ENCODE data around the gene SF3B3. TPM values are rescaled to one million over a fixed set of nuclear protein-coding genes. Genes with fewer than 3 reads are reported as not detected.
A peak's percentile ranks its signal among the peaks of the same experiment; 100 is the strongest.

The SF3B3 gene
- total and polyA plus RNA-seq, 2 of the 13 experiments (the other 11 are each of a cell fraction or from before 2014, with no cell fraction given), result 157 to 500 TPM

DNA sequence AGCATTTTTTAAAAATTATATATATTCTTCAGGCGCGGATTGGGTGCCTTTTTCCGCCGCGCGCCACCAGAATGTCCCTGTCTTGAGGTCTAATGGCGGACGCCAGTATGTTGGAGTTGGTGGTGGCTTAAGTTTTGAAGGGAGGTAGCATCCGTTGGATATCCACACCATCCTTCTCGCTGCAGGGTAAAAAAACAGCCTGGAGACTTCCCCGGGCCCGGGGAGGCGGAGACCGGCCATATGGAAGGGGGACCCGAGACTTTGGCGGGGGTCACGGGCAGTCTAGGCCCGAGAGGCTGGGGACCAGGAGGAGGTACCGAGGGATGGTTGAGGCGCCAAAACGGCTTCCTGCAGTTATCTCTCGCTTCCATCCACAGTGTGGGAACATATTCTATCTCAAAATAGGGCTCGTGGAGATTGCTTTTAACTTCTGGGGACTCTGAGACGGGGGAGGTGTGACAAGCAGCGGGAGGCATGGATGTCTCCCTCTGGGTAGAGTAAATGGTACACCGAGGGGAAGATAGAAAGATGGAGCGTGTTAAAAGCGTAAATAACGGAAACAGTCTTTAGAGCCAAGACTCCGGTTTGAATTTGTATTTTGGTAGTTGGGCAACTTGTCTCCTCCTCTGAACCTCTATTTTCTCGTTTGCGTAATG, at the start of gene SF3B3 (continued):
- TF ChIP-seq ZNF33A (CRISPR knock-in tag; IDR thresholded peaks at IDR 0.05; ENCODE audit: borderline replicate concordance) (peak; percentile 97), NFE2L1 (CRISPR knock-in tag; IDR thresholded peaks at IDR 0.05; ENCODE audit: borderline replicate concordance) (no peak), SAFB2 (CRISPR knock-in tag; IDR thresholded peaks at IDR 0.05; ENCODE audit: borderline replicate concordance, low read depth) (no peak), HNF4A (CRISPR knock-in tag; IDR thresholded peaks at IDR 0.05) (0 out of 2 replicates have a peak, but pooled peaks have one; percentile 2), PHF20 (CRISPR knock-in tag; IDR thresholded peaks at IDR 0.05) (peak; percentile 78), NFRKB (IDR thresholded peaks at IDR 0.05) (no peak; the same call in 1 of the 2 replicates), GFI1 (CRISPR knock-in tag; IDR thresholded peaks at IDR 0.05; ENCODE audit: borderline replicate concordance) (no peak; the same call in 1 of the 2 replicates), HNRNPL (IDR thresholded peaks at IDR 0.05; ENCODE audit: low read depth, low read length) (0 out of 2 replicates have a peak, but pooled peaks have one; percentile 53), EP300 (IDR thresholded peaks at IDR 0.05; ENCODE audit: low read depth in 2 of 2, low read length in 2 of 2) (peak; percentile 0 to 13; a peak in 1 of 4 replicates), EP300 (CRISPR knock-in tag; IDR thresholded peaks at IDR 0.05; ENCODE audit: borderline replicate concordance) (peak; percentile 10; the same call in 1 of the 2 replicates), KDM5A (IDR thresholded peaks at IDR 0.05; ENCODE audit: borderline replicate concordance, low read length) (peak; percentile 44; the same call in 1 of the 2 replicates), NFKBIZ (CRISPR knock-in tag; IDR thresholded peaks at IDR 0.05) (peak; percentile 79; the same call in 1 of the 2 replicates), NFKB2 (CRISPR knock-in tag; IDR thresholded peaks at IDR 0.05; ENCODE audit: borderline replicate concordance) (peak; percentile 24; the same call in 1 of the 2 replicates), PHF21A (CRISPR knock-in tag; IDR thresholded peaks at IDR 0.05) (0 out of 2 replicates have a peak, but pooled peaks have one; percentile 21), IRX3 (CRISPR knock-in tag; IDR thresholded peaks at IDR 0.05; ENCODE audit: borderline replicate concordance, low read depth) (peak; percentile 69; the same call in 1 of the 2 replicates), CCDC6 (CRISPR knock-in tag; IDR thresholded peaks at IDR 0.05) (no peak)
- TF ChIP-seq, protein P1, sequence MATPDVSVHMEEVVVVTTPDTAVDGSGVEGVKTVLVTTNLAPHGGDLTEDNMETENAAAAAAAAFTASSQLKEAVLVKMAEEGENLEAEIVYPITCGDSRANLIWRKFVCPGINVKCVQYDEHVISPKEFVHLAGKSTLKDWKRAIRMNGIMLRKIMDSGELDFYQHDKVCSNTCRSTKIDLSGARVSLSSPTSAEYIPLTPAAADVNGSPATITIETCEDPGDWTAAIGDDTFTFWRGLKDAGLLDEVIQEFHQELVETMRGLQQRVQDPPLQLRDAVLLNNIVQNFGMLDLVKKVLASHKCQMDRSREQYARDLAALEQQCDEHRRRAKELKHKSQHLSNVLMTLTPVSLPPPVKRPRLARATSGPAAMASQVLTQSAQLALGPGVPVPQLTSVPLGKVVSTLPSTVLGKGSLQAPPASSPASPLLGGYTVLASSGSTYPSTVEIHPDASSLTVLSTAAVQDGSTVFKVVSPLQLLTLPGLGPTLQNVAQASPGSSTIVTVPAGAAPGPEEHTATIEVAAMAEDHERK (CRISPR knock-in tag; IDR thresholded peaks at IDR 0.05; ENCODE audit: low read depth), result no peak
- TF ChIP-seq, protein P2, sequence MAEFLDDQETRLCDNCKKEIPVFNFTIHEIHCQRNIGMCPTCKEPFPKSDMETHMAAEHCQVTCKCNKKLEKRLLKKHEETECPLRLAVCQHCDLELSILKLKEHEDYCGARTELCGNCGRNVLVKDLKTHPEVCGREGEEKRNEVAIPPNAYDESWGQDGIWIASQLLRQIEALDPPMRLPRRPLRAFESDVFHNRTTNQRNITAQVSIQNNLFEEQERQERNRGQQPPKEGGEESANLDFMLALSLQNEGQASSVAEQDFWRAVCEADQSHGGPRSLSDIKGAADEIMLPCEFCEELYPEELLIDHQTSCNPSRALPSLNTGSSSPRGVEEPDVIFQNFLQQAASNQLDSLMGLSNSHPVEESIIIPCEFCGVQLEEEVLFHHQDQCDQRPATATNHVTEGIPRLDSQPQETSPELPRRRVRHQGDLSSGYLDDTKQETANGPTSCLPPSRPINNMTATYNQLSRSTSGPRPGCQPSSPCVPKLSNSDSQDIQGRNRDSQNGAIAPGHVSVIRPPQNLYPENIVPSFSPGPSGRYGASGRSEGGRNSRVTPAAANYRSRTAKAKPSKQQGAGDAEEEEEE (CRISPR knock-in tag; IDR thresholded peaks at IDR 0.05; ENCODE audit: borderline replicate concordance), result no peak
- TF ChIP-seq, protein P3, sequence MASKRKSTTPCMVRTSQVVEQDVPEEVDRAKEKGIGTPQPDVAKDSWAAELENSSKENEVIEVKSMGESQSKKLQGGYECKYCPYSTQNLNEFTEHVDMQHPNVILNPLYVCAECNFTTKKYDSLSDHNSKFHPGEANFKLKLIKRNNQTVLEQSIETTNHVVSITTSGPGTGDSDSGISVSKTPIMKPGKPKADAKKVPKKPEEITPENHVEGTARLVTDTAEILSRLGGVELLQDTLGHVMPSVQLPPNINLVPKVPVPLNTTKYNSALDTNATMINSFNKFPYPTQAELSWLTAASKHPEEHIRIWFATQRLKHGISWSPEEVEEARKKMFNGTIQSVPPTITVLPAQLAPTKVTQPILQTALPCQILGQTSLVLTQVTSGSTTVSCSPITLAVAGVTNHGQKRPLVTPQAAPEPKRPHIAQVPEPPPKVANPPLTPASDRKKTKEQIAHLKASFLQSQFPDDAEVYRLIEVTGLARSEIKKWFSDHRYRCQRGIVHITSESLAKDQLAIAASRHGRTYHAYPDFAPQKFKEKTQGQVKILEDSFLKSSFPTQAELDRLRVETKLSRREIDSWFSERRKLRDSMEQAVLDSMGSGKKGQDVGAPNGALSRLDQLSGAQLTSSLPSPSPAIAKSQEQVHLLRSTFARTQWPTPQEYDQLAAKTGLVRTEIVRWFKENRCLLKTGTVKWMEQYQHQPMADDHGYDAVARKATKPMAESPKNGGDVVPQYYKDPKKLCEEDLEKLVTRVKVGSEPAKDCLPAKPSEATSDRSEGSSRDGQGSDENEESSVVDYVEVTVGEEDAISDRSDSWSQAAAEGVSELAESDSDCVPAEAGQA (IDR thresholded peaks at IDR 0.05; ENCODE audit: low read depth), result no peak
- TF ChIP-seq, protein P3 (CRISPR knock-in tag; IDR thresholded peaks at IDR 0.05; ENCODE audit: borderline replicate concordance), result peak; percentile 39; the same call in 1 of the 2 replicates
